Stimulated activated CD8-positive, alpha-beta memory T cell treated with anti-CD3 and anti-CD28 coated beads, Interleukin-15, amount 100 ng/mL, for 1 hour (primary cell): Measurements from ENCODE around the gene CHN2.
"Not testable (repeated sequence)": the region's sequence is repeated elsewhere in the genome, so short reads cannot be mapped to it uniquely, and the experiment has no call there.

ENCODE experiments used
- DNase-seq: peaks from one replicate; pipeline ENCODE4 v3.0.0-alpha.2; 2020; ENCODE audit warnings: low read depth

Gene CHN2

DNA sequence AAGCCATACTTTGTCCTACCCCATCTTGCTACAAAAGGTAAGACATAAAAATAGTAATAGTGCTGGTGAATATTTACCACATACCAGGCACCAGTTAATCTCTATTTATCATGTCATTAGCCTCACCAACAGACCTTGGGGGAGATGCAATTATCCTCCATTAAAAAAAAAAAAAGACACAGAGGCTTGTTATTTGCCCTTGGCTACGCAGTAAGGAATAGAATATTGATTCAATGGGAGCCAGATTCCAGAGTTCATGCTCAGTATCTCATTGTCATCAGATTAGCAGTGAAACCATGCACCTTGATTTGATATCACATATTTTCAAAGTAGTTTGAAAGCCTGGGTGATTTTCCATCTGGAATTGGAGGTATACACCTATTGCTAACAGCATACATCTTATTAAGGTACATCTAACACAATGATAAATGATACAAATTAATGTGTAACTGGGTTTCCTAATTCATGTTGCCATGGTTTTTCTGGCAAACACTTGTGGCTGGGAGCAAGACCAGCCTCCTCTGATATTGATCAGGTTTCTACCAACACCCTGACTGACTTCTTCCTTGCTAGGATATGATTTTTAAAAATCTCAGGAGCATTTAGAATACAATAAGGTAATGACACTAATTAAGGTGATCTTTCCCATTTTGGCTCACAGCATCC is 301.9 kb downstream of the CHN2 start:
- DNase-seq = no peak

DNA sequence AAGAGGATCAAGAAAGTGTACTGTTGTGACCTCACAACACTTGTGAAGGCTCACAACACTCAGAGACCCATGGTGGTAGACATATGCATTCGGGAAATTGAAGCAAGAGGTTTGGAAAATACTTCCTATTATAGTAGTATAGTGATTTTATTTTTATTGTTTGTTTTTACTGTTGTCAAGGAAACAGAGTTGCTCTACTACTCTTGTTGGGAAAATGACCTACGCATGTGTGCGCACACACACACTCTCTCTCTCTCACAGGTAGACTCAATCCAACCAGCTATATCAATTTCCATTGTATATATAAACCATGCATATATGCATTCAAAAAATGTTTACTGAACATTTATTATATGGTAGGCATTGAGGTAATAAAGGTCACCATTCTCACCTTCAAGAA is 305.4 kb downstream of the CHN2 start:
- DNase-seq = no peak

DNA sequence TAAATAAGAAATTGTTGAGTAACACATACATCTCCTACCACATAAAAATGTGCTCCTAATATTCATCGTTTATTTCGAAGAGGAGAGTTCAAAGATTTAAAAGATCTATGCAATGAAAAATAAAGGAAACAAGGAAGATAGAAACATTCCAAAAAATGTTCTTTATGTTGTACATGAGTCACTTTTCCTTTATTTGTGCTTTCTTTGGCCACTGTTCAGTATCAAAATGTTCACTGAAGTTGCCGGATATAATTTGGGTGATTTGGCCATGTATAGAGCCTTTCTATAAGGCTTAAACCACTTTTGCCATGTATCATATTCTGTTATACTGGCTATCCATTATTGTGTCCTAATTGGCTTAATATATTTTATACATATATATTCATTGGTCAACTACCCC is 306.1 kb downstream of the CHN2 start:
- DNase-seq = no peak

DNA sequence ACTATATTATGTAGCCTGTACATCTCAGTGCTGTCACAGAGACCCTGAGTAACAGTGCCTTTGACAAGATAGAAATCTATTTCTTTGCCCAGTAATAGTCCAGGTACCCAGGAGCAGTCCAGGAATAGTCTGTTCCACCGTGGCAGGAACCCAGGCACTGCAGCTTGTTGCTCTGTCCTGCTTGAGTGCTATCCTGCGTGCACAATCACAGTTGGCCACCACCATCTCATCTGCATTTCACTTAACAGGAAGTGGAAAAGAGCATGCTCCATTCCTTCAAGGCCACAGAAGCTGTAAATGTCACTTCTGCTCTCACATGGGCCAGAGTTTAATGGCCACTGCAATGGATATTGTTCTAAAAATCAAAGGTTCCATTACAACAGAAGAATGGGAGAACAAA is 307.6 kb downstream of the CHN2 start:
- no peak for DNase-seq

DNA sequence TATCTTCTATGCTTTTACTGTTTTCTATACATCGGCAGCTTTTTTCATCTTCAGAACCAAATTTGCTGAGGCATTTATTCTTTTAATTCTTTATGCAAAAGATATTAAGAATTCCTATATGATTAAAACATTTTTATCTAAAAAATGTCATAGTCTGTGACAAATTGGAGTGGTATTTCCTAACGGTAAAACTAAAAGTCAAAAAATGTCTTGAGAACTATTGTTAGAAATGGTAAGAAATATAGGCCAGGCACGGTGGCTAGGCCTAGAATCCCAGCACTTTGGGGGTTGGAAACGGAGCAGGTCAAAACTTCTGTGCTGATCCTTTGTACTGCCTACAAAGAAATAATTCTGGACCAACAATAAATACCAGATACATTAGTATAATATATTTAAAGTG is 311.4 kb downstream of the CHN2 start:
- no peak for DNase-seq

DNA sequence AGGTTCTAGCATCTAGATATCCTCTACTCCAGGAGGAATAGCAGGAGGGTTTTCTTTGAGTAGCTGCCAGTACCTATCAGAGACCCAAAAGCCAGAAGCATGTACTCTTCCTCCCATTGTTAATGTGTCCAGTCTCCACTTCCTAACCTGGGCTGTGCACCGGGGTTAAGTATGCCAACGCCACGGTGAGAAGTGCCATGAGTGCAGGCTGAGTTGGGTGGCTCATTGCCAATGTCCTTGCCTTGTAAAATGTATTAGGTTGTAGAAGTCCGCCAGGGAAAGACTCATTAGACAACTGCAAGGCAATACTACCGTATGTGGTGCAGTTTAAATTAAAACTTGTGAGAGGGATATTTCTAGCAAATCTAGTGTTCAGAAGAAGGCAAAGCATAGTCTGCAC is 314.0 kb downstream of the CHN2 start:
- DNase-seq = no peak

DNA sequence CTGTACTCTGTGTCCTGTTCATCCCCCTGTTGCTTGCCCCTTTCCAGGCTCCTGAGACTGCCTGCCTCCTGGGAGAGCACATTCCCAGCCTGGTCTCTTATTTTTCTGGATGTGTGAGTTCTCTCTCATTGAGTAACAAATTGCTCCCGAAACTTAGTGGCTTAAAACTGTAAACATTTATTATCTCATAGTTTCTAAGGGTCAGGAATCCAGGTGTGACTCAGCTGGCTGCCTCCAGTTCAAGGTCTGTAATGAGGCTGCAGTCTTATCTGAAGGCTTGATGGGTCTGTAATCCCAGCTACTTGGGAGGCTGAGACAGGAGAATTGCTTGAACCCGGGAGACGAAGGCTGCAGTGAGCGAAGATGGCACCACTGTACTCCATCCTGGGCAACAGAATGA is 315.5 kb downstream of the CHN2 start:
- no peak for DNase-seq

DNA sequence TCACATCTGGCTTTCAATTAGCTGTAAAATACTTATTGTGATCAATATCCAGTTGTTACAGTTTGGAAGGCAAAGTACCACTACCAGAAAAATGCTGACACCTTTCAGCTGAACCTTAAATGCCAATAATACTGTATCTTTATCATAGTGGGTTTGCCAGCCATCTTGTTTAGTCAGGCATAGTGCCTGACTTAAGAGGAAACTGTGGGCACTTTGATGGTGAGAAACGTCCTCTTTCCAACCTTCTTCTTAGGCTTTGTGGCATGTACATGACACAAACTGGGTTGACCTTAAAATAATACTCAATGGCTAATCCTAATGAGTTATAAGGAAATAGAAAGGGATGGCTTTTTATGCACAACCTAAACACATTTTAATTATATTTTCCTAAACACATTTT is 316.8 kb downstream of the CHN2 start:
- no peak for DNase-seq

DNA sequence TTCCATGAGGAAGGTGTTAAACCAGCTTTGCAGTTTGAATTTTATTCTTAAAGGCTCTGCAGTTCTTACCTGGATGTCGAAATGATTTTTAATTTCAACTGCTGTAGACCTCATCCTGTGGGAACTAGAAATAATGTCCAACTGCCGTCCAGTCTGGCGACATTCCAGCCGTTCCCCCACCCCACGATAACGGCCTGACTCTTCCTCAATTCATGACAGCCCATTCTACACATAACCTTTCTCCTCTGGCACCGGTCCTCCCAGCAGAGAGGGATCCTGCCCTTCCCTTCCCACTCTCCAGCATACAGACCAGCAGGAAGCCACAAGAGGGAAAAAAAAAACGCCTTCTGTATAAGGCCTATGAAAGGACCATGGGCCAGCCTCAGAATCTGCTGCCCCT is 317.3 kb downstream of the CHN2 start:
- no peak for DNase-seq

DNA sequence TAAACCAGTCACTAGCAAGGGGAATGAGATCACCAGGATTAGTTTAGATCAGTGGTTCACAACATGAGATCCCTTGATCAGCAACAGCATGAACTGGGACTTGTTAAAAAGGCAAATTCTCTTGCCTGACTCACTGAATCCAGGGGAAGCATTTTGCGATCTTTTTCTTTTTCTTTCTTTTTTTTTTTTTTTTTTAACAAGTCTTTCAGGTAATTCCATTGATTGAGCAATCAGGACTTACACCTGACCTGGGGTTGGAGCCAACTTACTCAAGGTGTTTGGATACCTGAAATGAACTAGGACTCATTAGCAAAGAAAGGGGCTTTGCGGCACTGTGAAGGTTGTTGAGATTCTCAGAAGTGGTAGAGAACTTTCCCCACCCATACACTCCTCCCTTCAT is 321.9 kb downstream of the CHN2 start:
- no peak for DNase-seq

GRCh38 chr7:29518616-29519015 is 324.0 kb downstream of the CHN2 start:
- DNase-seq = no peak

DNA sequence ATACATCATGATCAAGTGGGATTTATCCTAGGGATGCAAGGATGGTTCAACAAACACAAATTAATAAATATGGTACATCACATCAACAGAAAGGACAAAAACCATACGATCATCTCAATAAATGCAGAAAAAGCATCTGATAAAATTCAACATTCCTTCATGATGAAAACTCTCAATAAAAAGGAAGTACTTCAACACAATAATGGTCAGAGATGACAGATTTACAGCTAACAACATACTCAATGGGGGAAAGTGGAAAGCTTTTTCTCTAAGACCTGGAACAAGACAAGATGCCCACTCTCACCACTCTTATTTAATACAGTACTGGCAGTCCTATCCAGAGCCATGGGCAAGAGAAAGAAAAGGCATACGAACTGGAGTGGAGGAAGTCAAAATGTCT is 329.2 kb downstream of the CHN2 start:
- DNase-seq = no peak

DNA sequence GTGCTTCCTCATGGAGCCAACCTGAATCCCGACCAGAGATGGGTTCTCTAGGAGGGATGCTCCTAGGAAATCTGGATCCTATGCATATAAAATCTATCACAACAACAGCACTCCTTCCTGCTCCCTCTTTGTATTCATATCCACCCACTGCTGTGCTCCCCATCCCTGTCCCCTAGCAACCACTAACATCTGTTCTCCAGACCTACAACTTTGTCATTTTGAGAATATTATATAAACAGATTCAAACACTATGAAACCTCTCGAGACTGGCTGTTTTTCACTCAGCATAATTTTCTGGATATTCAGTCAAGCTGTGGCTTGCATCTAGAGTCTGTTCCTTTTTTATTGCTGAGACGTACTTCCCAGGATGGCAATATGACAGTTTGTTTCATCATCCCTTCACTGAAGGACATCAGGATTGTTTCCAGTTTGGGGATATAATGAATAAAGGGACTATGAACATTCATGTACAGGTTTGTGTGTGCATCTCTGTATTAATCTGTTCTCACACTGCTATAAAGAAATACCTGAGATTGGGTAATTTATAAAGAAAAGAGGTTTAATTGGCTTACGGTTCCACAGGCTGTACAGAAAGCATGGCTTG is 333.0 kb downstream of the CHN2 start:
- no peak for DNase-seq

GRCh38 chr7:29528526-29528925 is 334.0 kb downstream of the CHN2 start:
- DNase-seq = not testable (repeated sequence)
